GM12872 (cell line): ENCODE measurements around the gene DLGAP4.

Experiments used
- CTCF ChIP-seq: IDR thresholded peaks from 3 replicates; pipeline ENCODE4 v1.5.1; 2011; ENCODE audit warnings: low read depth, mild to moderate bottlenecking, low read length, moderate library complexity; ENCODE audit not compliant: insufficient read depth

The DLGAP4 gene

GRCh38 chr20:36439731-36440072, 133.6 kb downstream of the DLGAP4 start:
- TF ChIP-seq CTCF = no peak

- TF ChIP-seq CTCF = no peak
Observed at GRCh38 chr20:36440370-36441026, 134.4 kb downstream of the DLGAP4 start.

GRCh38 chr20:36441027-36441414, 134.9 kb downstream of the DLGAP4 start:
- no peak for TF ChIP-seq CTCF

GRCh38 chr20:36441416-36441815, 135.3 kb downstream of the DLGAP4 start:
- no peak for TF ChIP-seq CTCF

- no peak for TF ChIP-seq CTCF
Observed at GRCh38 chr20:36445847-36446246, 139.7 kb downstream of the DLGAP4 start.

- TF ChIP-seq CTCF = no peak
Observed at GRCh38 chr20:36446557-36446956, 140.4 kb downstream of the DLGAP4 start.

GRCh38 chr20:36447101-36447500, 141.0 kb downstream of the DLGAP4 start:
- no peak for TF ChIP-seq CTCF
